A549 (cell line): ENCODE results near the gene MAPKAP1. TPM values are rescaled to one million over a fixed set of nuclear protein-coding genes. Genes with fewer than 3 reads are reported as not detected.

Experiments used
- ATAC-seq, 2 experiments: fragments of 200-7000 bp in 1 of 2; fragments of >200 bp in 1 of 2; cut with Nextera tagmentation in 1 of 2; cut with Tn5 transposase in 1 of 2; 3 replicates each; pipeline versions ENCODE4 v1.8.0 to v1.9.1; 2018 to 2020; ENCODE audit warnings: mild to moderate bottlenecking in 1 of 2, moderate library complexity in 1 of 2
- CTCF ChIA-PET: fragments of 300-600 bp; sonication (Branson Sonifier 250); formaldehyde crosslinking; extraction: SDS; loops from one replicate; lab custom pipeline; 2021; ENCODE audit warnings: antibody characterized with exemption, inconsistent platforms; lab: Yijun Ruan, JAX
- POLR2A ChIA-PET: fragments of 350-600 bp; formaldehyde crosslinking; extraction: SDS; loops from one replicate; lab custom pipeline; 2021; ENCODE audit warnings: antibody characterized with exemption, inconsistent platforms; lab: Yijun Ruan, JAX
- DNase-seq, 2 experiments: peaks; one replicate each; pipeline versions ENCODE4 v3.0.0 to v3.0.0-alpha.2; 2011 to 2016; ENCODE audit warnings: low read depth in 1 of 2, low spot score in 1 of 2
- FAIRE-seq: peaks from 2 replicates; lab custom pipeline; 2011; peaks lifted over from hg19 to GRCh38; lab: Jason Lieb, UNC
- H3K27ac ChIP-seq, 2 experiments: fragments of >200 bp; sonication (Bioruptor Twin); formaldehyde crosslinking; 3 replicates each; pipeline ENCODE4 v1.5.1; 2016 to 2017
- H3K4me1 ChIP-seq: fragments of >200 bp; sonication (Bioruptor Twin); formaldehyde crosslinking; 3 replicates; pipeline ENCODE4 v1.6.1; 2016
- H3K4me2 ChIP-seq: fragments of >200 bp; sonication (Bioruptor Twin); formaldehyde crosslinking; 3 replicates; pipeline ENCODE4 v1.6.1; 2016
- H3K4me3 ChIP-seq: fragments of >200 bp; sonication (Bioruptor Twin); formaldehyde crosslinking; 3 replicates; pipeline ENCODE4 v1.5.1; 2016
- H3K9me3 ChIP-seq: fragments of >200 bp; sonication (Bioruptor Twin); formaldehyde crosslinking; 3 replicates; pipeline ENCODE4 v1.6.1; 2016
- BHLHE40 ChIP-seq: IDR thresholded peaks from 2 replicates; pipeline ENCODE4 v1.6.1; 2012; ENCODE audit warnings: low read depth, low read length, inconsistent platforms
- CBX2 ChIP-seq: fragments of 200-600 bp; sonication (generic); IDR thresholded peaks from 2 replicates; pipeline ENCODE4 v1.6.1; 2016; ENCODE audit warnings: low read depth, mild to moderate bottlenecking, borderline replicate concordance
- EHMT2 ChIP-seq: fragments of 200-600 bp; sonication (generic); IDR thresholded peaks from 2 replicates; pipeline ENCODE4 v1.6.1; 2016; ENCODE audit warnings: antibody characterized with exemption, low read depth, mild to moderate bottlenecking, moderate library complexity
- EP300 ChIP-seq, 2 experiments: fragments of >200 bp; sonication (Bioruptor Twin); formaldehyde crosslinking; IDR thresholded peaks; 2 replicates in 1 of 2; 3 replicates in 1 of 2; pipeline ENCODE4 v1.6.1; 2016 to 2017
- ESRRA ChIP-seq: fragments of 150-350 bp; IDR thresholded peaks from 2 replicates; pipeline ENCODE4 v1.6.1; 2014; ENCODE audit warnings: mild to moderate bottlenecking, low read length, borderline replicate concordance
- HDAC2 ChIP-seq: fragments of 200-600 bp; sonication (generic); IDR thresholded peaks from 2 replicates; pipeline ENCODE4 v1.6.1; 2016
- HEYL ChIP-seq: fragments of 250-450 bp; sonication (Bioruptor Pico); IDR thresholded peaks from 2 replicates; pipeline ENCODE4 v1.8.0; 2021; ENCODE audit warnings: mild to moderate bottlenecking, moderate library complexity
- HMGXB4 ChIP-seq: fragments of 250-450 bp; sonication (Bioruptor Pico); IDR thresholded peaks from 2 replicates; pipeline ENCODE4 v1.5.0; 2021; ENCODE audit warnings: mild to moderate bottlenecking, moderate library complexity, borderline replicate concordance
- HOXB13 ChIP-seq: fragments of 250-450 bp; sonication (Bioruptor Pico); IDR thresholded peaks from 2 replicates; pipeline ENCODE4 v1.5.0; 2020; ENCODE audit warnings: low read depth, mild to moderate bottlenecking, moderate library complexity
- MAFK ChIP-seq: fragments of 450-650 bp; IDR thresholded peaks from 2 replicates; pipeline ENCODE4 v1.6.1; 2014; ENCODE audit not compliant: partially characterized antibody
- MAX ChIP-seq: IDR thresholded peaks from 2 replicates; pipeline ENCODE4 v1.6.1; 2012
- MAZ ChIP-seq: fragments of 150-350 bp; IDR thresholded peaks from 2 replicates; pipeline ENCODE4 v1.6.1; 2014; ENCODE audit warnings: antibody characterized with exemption, low read depth, low read length, borderline replicate concordance
- NFE2L2 ChIP-seq: fragments of 150-350 bp; conservative IDR thresholded peaks from 2 replicates; pipeline ENCODE4 v1.6.1; 2014; ENCODE audit warnings: low read length
- NPAS2 ChIP-seq: fragments of 250-450 bp; sonication (Bioruptor Pico); IDR thresholded peaks from 2 replicates; pipeline ENCODE4 v1.8.0; 2022; ENCODE audit warnings: mild to moderate bottlenecking, moderate library complexity, borderline replicate concordance
- NR3C1 ChIP-seq: fragments of >200 bp; sonication (Bioruptor Twin); formaldehyde crosslinking; IDR thresholded peaks from 3 replicates; pipeline ENCODE4 v1.6.1; 2017
- PHF8 ChIP-seq: fragments of 200-600 bp; sonication (generic); IDR thresholded peaks from 2 replicates; pipeline ENCODE4 v1.6.1; 2016; ENCODE audit warnings: low read depth, mild to moderate bottlenecking, antibody characterized with exemption, moderate library complexity, borderline replicate concordance
- TP53 ChIP-seq: fragments of 250-450 bp; sonication (Bioruptor Pico); IDR thresholded peaks from 2 replicates; pipeline ENCODE4 v1.5.0; 2021; ENCODE audit warnings: mild to moderate bottlenecking, moderate library complexity
- USF2 ChIP-seq: fragments of 450-650 bp; IDR thresholded peaks from 2 replicates; pipeline ENCODE4 v1.6.1; 2014; ENCODE audit warnings: antibody characterized with exemption
- ZFP36 ChIP-seq: fragments of 450-650 bp; IDR thresholded peaks from 2 replicates; pipeline ENCODE4 v1.6.1; 2014; ENCODE audit warnings: borderline replicate concordance; ENCODE audit not compliant: partially characterized antibody
- WGBS: methylation state at CpG from one replicate; pipeline ENCODE4 v1.1.6; 2017; ENCODE audit errors: missing lambda C conversion rate; 5-methylcytosine and 5-hydroxymethylcytosine counted together
- polyA plus RNA-seq, 4 experiments: library from polyadenylated mRNA; depleted of rRNA in 3 of 4; stranded (reverse); fragments of >200 nt; fragmentation: RNase III in 1 of 4; extraction: RNeasy Plus Mini Kit Qiagen cat#74134 plus additional on column Dnase treatment in 1 of 4; gene quantifications; 2 replicates in 3 of 4; 3 replicates in 1 of 4; pipeline ENCODE4 v1.2.3, GENCODE V29; 2011 to 2017
- TF ChIP-seq, protein P1 (sequence below): fragments of 250-450 bp; sonication (Bioruptor Pico); IDR thresholded peaks from 2 replicates; pipeline ENCODE4 v1.5.0; 2020; ENCODE audit warnings: low read depth, mild to moderate bottlenecking, moderate library complexity

Gene MAPKAP1
- polyA plus RNA-seq, 2 of the 4 experiments (the other 2 are of a cell fraction): 49.9 to 119 TPM

DNA sequence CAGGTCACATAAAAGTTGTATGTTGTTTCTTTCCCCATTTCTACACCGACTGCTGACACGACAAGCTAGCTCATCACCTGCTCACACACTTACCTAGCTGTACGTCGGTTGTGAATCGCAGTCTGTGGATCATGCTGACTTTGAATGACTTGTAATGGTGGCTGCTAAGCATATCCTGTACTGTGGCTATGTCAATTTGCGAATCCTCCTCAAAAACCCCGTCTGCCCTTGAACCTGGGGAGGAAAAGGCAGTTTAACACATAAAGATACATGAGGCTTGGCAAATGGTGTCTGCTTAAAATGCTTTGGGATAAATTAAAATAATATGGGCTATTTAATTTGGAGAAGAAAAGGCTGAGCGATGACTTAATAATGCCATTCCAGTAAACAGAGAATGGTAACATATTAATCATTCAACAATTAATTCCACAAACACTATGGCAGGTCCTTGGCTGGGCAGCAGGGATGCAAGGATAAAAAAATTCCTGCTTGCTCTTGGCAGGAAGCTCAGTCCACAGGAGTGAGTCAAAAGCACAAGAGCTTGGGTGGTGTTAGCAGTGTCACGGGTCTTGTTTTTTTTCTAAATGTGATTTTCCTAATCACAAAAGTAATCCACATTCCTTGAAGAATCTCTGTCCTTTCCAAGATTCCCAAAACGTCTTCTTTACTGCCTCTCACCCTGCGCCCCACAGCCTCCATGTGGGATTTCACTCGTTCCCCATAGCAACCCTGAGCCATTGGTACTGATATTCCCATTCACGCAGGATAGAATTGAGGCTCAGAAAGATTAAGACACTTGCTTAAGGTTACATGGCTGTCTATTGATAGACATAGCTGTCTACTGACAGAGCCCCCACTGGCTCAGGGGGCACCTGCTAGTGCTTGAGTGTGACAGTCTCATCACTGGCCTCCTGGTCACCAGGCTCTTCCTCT lies 222.4 kb downstream of the MAPKAP1 start:
- 84% methylated on average over 13 of the region's 13 CpGs for WGBS

DNA sequence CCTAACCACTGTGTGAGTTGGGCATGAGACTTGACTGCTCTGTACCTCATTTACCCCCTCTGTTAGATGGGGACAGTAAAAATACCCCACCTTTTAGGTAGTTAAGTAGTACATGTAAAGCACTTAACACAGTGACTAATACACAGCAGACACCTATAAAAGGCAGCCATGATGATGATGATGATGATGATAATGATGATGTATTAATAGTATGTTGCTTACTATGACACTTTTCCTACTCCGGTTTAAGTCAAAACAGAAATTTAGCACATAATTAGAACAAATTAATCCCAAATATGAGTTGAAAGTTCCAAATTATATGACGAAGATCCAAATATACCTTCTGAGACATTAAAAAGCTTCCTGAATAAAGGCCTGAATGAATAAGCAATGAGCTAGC lies 223.3 kb downstream of the MAPKAP1 start:
- DNase-seq (no peak), FAIRE-seq (no peak), ATAC-seq (no peak)
- TF ChIP-seq MAFK (peak; percentile 7), MAZ (no peak)
- ChIA-PET POLR2A (interaction anchor here (1.0 kb wide), 1 partner anchor 11 kb away, joined by 3 read pairs; no protein-coding TSS in a partner anchor), CTCF (interaction anchor here (1.6 kb wide), 1 partner anchor 10 kb away, joined by 4 read pairs; no protein-coding TSS in a partner anchor)
- 85% methylated on average over 2 of the region's 2 CpGs for WGBS
- H3K4me1 ChIP-seq: peaks cover 20% of the 10 kb centered on the region; the same call in 2 of the 3 replicates
- H3K4me3 ChIP-seq: no peak overlapping the region
- no peak overlapping the region for H3K27ac ChIP-seq
- no peaks in the 10 kb centered on the region for H3K9me3 ChIP-seq
- no peak overlapping the region for H3K4me2 ChIP-seq

More for the DNA sequence above, 222.4 kb downstream of the MAPKAP1 start:
- no peak for FAIRE-seq
- H3K4me2 ChIP-seq: no peak overlapping the region
- POLR2A ChIA-PET: interaction anchor here (1.0 kb wide), 1 partner anchor 12 kb away, joined by 3 read pairs; no protein-coding TSS in a partner anchor
- no peak for DNase-seq
- H3K4me1 ChIP-seq: peaks cover 20% of the 10 kb centered on the region; the same call in 2 of the 3 replicates
- no peak for TF ChIP-seq CBX2
- TF ChIP-seq PHF8: no peak
- no peak for TF ChIP-seq HOXB13
- no peak for TF ChIP-seq BHLHE40
- TF ChIP-seq USF2: no peak
- TF ChIP-seq EHMT2: no peak
- TF ChIP-seq HMGXB4 (CRISPR knock-in tag): no peak
- TF ChIP-seq, protein P1, sequence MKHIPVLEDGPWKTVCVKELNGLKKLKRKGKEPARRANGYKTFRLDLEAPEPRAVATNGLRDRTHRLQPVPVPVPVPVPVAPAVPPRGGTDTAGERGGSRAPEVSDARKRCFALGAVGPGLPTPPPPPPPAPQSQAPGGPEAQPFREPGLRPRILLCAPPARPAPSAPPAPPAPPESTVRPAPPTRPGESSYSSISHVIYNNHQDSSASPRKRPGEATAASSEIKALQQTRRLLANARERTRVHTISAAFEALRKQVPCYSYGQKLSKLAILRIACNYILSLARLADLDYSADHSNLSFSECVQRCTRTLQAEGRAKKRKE (CRISPR knock-in tag): no peak
- TF ChIP-seq ESRRA: no peak
- no peak for TF ChIP-seq MAX
- TF ChIP-seq HDAC2: no peak
- no peak for ATAC-seq
- H3K27ac ChIP-seq: no peak overlapping the region; a peak in 1 of 6 replicates
- CTCF ChIA-PET: interaction anchor here (1.0 to 1.6 kb wide), 2 partner anchors 10 to 23 kb away, joined by 4 read pairs; no protein-coding TSS in a partner anchor
- no peaks in the 10 kb centered on the region for H3K9me3 ChIP-seq
- H3K4me3 ChIP-seq: no peak overlapping the region

DNA sequence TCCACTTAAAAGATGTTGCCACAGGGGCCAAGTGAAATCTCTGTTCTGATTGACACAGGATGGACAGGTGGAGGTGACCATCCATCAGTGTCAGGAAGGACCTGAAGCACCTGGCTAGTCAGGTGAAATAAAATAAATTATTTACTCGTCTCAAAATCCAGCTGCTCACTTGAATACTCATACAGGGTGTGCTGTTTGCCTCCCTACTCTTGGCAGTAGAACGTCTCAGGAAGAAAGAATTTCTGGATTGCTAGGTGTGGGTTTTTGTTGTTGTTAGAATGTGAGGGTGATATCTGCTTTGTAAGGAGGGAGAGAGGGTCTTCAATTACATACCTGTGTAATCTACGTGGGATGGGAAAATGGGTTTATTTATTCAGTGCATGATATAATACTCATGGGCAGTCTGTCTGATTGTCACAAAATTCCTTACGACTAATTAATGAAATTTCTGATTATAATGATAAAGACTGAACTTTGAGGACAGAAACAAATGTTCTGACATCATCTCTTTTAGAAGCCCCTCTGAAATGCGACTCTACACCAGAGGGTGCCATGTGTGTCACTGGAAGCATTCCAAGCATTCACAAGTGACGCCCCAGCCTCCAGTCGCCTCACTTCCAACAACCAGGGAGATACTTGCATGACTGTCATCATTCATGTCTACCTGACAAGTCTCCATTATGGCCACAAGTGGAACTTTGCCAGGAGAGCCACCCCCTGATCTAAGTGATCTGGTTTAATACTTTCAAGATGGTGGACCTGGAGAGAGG lies 227.0 kb downstream of the MAPKAP1 start:
- TF ChIP-seq BHLHE40 (no peak), NFE2L2 (no peak), NR3C1 (no peak), USF2 (no peak), HEYL (CRISPR knock-in tag) (no peak), ZFP36 (no peak), EP300 (IDR thresholded peaks at IDR 0.05) (no peak), NPAS2 (CRISPR knock-in tag) (no peak), TP53 (CRISPR knock-in tag) (no peak)
- no peaks in the 10 kb centered on the region for H3K9me3 ChIP-seq
- CTCF ChIA-PET: no interaction called here
- H3K27ac ChIP-seq: no peak overlapping the region
- DNase-seq (no peak), ATAC-seq (no peak), FAIRE-seq (no peak)
- 85% methylated on average over 7 of the region's 7 CpGs for WGBS
- no peak overlapping the region for H3K4me3 ChIP-seq
- peaks cover 7% of the 10 kb centered on the region; the same call in 1 of the 3 replicates for H3K4me1 ChIP-seq
- POLR2A ChIA-PET: no interaction called here
- no peak overlapping the region for H3K4me2 ChIP-seq
